ENCODE results near the gene TCF7L1. TPM values are rescaled to one million over a fixed set of nuclear protein-coding genes. Genes with fewer than 3 reads are reported as not detected.

TCF7L1 gene
- total and polyA plus RNA-seq, 2 of the 13 experiments (the other 11 are each of a cell fraction or from before 2014, with no cell fraction given) = 0.04 to 0.15 TPM

DNA sequence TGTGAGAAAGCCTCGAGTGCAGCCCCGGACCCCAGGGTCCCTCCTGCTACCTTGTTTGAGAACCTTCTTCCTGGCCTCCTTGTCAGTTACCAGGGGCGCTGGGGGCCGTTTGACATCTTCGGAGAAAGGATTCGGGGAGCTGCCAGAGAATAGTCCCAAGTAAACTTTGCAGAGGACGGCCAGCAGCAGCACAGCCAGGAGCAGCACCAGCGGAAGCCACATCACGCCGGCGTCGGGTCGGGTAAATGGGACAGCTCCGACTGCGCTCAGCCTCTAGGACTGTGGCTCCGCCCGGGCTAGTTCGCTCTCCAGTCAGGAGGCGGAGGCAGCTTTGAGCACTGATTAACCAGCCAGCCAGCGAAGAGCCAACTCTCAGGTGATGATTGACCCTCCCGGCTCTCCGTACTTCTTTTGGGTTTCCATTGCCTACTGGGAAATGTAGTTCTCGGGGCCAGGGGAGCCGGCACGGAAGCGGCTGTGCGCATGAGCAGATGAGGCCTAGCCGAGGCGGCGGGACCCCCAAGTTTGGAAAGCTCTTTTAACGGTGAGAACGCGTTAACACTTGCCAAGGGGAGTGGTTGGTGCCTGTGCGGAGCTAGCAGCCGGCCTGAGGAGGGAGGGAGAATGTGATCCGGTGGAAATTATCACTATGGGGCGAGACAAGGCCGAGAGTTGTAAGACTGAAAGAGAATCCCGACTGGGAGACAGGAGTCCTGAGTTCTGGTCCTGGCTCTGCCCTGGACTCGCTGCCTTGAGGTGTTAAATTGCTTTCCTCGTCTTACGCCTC is 221.3 kb downstream of the TCF7L1 start, which contains the start of the genes ELMOD3 and RETSAT (continued):
- TF ChIP-seq PHF5A (CRISPR knock-in tag; IDR thresholded peaks at IDR 0.05; ENCODE audit: low read depth, unreplicated experiment) (peak; percentile 67), POLR2A (IDR thresholded peaks at IDR 0.05; ENCODE audit: insufficient read depth in 1 of 2, low read depth in 2 of 2, low read length in 2 of 2) (peak; percentile 100), TP53 (CRISPR knock-in tag; conservative IDR thresholded peaks at IDR 0.05) (no peak; the same call in 1 of the 2 replicates), PLRG1 (conservative IDR thresholded peaks at IDR 0.05) (no peak), ZNF3 (CRISPR knock-in tag; IDR thresholded peaks at IDR 0.05) (no peak), NR3C1 (CRISPR knock-in tag; IDR thresholded peaks at IDR 0.05) (no peak), ATF7 (IDR thresholded peaks at IDR 0.05) (no peak), ATF7 (CRISPR knock-in tag; IDR thresholded peaks at IDR 0.05) (peak; percentile 89; the same call in 1 of the 2 replicates), AGO2 (optimal IDR thresholded peaks at IDR 0.05; ENCODE audit: low read depth, low read length) (peak; percentile 20), NR2C2 (CRISPR knock-in tag; IDR thresholded peaks at IDR 0.05; ENCODE audit: borderline replicate concordance) (peak; percentile 86), ZKSCAN5 (CRISPR knock-in tag; IDR thresholded peaks at IDR 0.05) (no peak), ZNF619 (CRISPR knock-in tag; IDR thresholded peaks at IDR 0.05) (peak; percentile 28), EEA1 (CRISPR knock-in tag; IDR thresholded peaks at IDR 0.05; ENCODE audit: borderline replicate concordance) (peak; percentile 84; the same call in 1 of the 2 replicates), MEIS2 (CRISPR knock-in tag; IDR thresholded peaks at IDR 0.05) (peak; percentile 74), ZNF432 (CRISPR knock-in tag; IDR thresholded peaks at IDR 0.05; ENCODE audit: borderline replicate concordance) (no peak), ZFP36L2 (CRISPR knock-in tag; IDR thresholded peaks at IDR 0.05) (peak; percentile 64; the same call in 1 of the 2 replicates), U2AF1 (optimal IDR thresholded peaks at IDR 0.05; ENCODE audit: low read depth, low read length) (peak; percentile 95), ZNF501 (CRISPR knock-in tag; IDR thresholded peaks at IDR 0.05) (peak; percentile 95), GATA4 (IDR thresholded peaks at IDR 0.05; ENCODE audit: borderline replicate concordance, low read depth) (peak; percentile 93), PPARG (CRISPR knock-in tag; conservative IDR thresholded peaks at IDR 0.05) (peak; percentile 65), MBNL3 (CRISPR knock-in tag; conservative IDR thresholded peaks at IDR 0.05) (no peak)
- TF ChIP-seq, protein P1, sequence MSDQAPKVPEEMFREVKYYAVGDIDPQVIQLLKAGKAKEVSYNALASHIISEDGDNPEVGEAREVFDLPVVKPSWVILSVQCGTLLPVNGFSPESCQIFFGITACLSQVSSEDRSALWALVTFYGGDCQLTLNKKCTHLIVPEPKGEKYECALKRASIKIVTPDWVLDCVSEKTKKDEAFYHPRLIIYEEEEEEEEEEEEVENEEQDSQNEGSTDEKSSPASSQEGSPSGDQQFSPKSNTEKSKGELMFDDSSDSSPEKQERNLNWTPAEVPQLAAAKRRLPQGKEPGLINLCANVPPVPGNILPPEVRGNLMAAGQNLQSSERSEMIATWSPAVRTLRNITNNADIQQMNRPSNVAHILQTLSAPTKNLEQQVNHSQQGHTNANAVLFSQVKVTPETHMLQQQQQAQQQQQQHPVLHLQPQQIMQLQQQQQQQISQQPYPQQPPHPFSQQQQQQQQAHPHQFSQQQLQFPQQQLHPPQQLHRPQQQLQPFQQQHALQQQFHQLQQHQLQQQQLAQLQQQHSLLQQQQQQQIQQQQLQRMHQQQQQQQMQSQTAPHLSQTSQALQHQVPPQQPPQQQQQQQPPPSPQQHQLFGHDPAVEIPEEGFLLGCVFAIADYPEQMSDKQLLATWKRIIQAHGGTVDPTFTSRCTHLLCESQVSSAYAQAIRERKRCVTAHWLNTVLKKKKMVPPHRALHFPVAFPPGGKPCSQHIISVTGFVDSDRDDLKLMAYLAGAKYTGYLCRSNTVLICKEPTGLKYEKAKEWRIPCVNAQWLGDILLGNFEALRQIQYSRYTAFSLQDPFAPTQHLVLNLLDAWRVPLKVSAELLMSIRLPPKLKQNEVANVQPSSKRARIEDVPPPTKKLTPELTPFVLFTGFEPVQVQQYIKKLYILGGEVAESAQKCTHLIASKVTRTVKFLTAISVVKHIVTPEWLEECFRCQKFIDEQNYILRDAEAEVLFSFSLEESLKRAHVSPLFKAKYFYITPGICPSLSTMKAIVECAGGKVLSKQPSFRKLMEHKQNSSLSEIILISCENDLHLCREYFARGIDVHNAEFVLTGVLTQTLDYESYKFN (CRISPR knock-in tag; conservative IDR thresholded peaks at IDR 0.05) = peak; percentile 85
- TF ChIP-seq, protein P2, sequence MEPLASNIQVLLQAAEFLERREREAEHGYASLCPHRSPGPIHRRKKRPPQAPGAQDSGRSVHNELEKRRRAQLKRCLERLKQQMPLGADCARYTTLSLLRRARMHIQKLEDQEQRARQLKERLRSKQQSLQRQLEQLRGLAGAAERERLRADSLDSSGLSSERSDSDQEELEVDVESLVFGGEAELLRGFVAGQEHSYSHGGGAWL (CRISPR knock-in tag; IDR thresholded peaks at IDR 0.05) = peak; percentile 75
- TF ChIP-seq, protein P3, sequence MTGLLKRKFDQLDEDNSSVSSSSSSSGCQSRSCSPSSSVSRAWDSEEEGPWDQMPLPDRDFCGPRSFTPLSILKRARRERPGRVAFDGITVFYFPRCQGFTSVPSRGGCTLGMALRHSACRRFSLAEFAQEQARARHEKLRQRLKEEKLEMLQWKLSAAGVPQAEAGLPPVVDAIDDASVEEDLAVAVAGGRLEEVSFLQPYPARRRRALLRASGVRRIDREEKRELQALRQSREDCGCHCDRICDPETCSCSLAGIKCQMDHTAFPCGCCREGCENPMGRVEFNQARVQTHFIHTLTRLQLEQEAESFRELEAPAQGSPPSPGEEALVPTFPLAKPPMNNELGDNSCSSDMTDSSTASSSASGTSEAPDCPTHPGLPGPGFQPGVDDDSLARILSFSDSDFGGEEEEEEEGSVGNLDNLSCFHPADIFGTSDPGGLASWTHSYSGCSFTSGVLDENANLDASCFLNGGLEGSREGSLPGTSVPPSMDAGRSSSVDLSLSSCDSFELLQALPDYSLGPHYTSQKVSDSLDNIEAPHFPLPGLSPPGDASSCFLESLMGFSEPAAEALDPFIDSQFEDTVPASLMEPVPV (CRISPR knock-in tag; IDR thresholded peaks at IDR 0.05) = peak; percentile 86
- TF ChIP-seq, protein P4, sequence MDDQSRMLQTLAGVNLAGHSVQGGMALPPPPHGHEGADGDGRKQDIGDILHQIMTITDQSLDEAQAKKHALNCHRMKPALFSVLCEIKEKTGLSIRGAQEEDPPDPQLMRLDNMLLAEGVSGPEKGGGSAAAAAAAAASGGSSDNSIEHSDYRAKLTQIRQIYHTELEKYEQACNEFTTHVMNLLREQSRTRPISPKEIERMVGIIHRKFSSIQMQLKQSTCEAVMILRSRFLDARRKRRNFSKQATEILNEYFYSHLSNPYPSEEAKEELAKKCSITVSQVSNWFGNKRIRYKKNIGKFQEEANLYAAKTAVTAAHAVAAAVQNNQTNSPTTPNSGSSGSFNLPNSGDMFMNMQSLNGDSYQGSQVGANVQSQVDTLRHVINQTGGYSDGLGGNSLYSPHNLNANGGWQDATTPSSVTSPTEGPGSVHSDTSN (CRISPR knock-in tag; IDR thresholded peaks at IDR 0.05; ENCODE audit: borderline replicate concordance) = peak; percentile 69; the same call in 1 of the 2 replicates

Data from HepG2 (cell line).